Stomach (tissue), 4 donors: ENCODE results near the gene CUL5.

Experiments
- POLR2A ChIP-seq, 4 donors: fragments of 450-650 bp; IDR thresholded peaks; one replicate each; pipeline ENCODE4 v1.6.1; 2016; ENCODE audit warnings: antibody characterized with exemption in 4 of 4, control low read depth in 2 of 4, mild to moderate bottlenecking in 1 of 4, moderate library complexity in 1 of 4
- POLR2AphosphoS5 ChIP-seq, 3 donors: sonication (generic); formaldehyde crosslinking; IDR thresholded peaks; one replicate each; pipeline ENCODE4 v1.6.1; 2016; ENCODE audit warnings: antibody characterized with exemption in 3 of 3
- TF ChIP-seq, protein P1 (sequence below), 7 experiments: fragments of 450-650 bp in 4 of 7; fragments of 200-600 bp in 3 of 7; sonication (generic) in 3 of 7; IDR thresholded peaks; one replicate each; pipeline ENCODE4 v1.5.1; 2016 to 2019; ENCODE audit warnings: antibody characterized with exemption in 7 of 7, control low read depth in 2 of 7, mild to moderate bottlenecking in 1 of 7

GRCh38 chr11:108122166-108122628, 113.5 kb downstream of the CUL5 start:
- TF ChIP-seq, protein P1, sequence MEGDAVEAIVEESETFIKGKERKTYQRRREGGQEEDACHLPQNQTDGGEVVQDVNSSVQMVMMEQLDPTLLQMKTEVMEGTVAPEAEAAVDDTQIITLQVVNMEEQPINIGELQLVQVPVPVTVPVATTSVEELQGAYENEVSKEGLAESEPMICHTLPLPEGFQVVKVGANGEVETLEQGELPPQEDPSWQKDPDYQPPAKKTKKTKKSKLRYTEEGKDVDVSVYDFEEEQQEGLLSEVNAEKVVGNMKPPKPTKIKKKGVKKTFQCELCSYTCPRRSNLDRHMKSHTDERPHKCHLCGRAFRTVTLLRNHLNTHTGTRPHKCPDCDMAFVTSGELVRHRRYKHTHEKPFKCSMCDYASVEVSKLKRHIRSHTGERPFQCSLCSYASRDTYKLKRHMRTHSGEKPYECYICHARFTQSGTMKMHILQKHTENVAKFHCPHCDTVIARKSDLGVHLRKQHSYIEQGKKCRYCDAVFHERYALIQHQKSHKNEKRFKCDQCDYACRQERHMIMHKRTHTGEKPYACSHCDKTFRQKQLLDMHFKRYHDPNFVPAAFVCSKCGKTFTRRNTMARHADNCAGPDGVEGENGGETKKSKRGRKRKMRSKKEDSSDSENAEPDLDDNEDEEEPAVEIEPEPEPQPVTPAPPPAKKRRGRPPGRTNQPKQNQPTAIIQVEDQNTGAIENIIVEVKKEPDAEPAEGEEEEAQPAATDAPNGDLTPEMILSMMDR (IDR thresholded peaks at IDR 0.05): no peak
- TF ChIP-seq POLR2A (IDR thresholded peaks at IDR 0.05) (no peak), POLR2AphosphoS5 (IDR thresholded peaks at IDR 0.05) (peak in 2 of 3 donors; percentile 13)
